HG03139 (cell line): ENCODE results near the gene TESPA1.

Experiments
- ATAC-seq: cut with Tn5 transposase; IDR thresholded peaks from one replicate; pipeline ENCODE4 v1.9.1; 2021; ENCODE audit not compliant: unreplicated experiment

Gene TESPA1, protein sequence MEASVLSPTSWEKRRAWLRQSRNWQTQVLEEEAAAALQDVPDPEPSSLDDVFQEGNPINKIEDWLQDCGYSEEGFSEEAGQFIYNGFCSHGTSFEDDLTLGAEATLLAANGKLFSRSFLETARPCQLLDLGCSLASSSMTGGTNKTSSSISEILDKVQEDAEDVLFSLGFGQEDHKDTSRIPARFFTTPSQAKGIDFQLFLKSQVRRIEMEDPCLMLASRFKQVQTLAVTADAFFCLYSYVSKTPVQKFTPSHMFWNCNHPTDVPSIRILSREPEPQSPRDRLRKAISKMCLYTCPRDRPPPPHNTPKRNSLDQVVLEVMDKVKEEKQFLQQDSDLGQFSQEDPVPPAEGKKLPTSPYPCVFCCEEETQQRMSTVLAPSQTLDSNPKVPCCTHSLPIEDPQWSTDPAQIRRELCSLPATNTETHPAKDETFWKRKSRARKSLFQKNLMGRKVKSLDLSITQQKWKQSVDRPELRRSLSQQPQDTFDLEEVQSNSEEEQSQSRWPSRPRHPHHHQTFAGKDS

DNA sequence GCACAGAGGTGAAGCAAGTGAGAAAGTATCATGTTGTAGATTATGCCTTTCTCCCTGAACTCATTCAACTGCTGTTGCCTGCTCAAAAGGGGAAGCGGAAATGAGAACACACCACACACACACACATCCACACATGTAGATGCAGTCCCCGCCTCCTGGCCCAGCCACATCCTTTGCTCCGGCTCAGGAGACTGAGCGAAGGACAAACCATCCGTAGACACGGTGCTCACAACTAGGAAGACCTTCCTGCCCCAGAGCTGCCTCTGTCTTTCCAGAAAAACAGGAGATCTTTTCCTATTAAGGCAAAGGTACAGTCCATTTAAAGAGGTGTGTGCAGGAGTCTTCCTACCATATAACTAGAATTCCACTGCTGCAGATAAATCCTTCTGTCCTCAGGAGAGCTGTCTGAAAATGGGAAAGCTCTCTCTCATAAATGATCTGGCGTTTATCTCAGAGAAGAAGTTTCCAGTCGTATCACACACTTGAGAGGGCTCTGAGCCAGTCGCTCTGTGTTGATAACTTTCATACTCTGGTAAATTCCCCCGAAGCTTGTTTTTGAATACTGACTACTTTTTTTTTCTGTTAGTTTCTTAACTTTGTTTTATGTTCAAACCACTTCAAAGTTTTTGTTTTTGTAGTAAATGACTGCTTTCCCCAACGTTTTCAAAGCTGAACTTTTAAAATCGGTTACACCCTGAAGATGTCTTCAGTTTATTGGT, at the start of gene TESPA1:
Gene TESPA1 (minus strand): TSS at position 105 of the 719 bp plus-strand sequence. CDS start 10,200 bp downstream, outside the sequence.
- peak; percentile 97 for ATAC-seq

- ATAC-seq, result no peak
Measured at GRCh38 chr12:55034218-55034617, 49.7 kb upstream of the TESPA1 start.

- ATAC-seq, result no peak
Measured at GRCh38 chr12:55025508-55025907, 40.9 kb upstream of the TESPA1 start.

DNA sequence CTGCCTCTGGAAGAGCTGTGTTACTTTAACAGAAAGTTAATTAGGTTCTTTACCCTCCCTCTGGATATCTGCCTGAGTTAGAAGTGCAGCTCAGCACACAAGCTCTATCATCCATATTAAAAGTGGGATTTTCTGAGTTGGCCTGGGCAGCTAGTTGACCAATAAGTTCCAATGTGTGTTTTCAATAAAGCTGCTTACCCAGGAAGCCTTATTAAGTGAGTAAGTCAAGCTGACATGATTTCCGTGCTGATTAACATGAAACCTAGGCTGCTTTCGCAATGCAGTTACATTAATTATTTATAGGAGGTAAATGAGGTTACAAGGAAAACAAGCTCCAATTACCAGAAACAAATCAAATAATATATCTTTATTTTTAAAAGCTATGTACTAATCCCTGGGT, 40.0 kb upstream of the TESPA1 start:
- ATAC-seq, result no peak

GRCh38 chr12:55019784-55020183, 35.2 kb upstream of the TESPA1 start, which contains the start of gene NEUROD4:
Gene NEUROD4, plus strand, starts transcription at chr12:55019974. Its CDS starts 6,466 bp downstream, at chr12:55026440.
- ATAC-seq, result no peak

GRCh38 chr12:55017416-55017925, 32.9 kb upstream of the TESPA1 start:
- ATAC-seq, result no peak

- no peak for ATAC-seq
Measured at GRCh38 chr12:55008944-55009585, 24.5 kb upstream of the TESPA1 start.

- no peak for ATAC-seq
Measured at GRCh38 chr12:55002355-55002754, 17.8 kb upstream of the TESPA1 start.

GRCh38 chr12:55001198-55001868, 16.8 kb upstream of the TESPA1 start:
- no peak for ATAC-seq

GRCh38 chr12:54998958-54999510, 14.5 kb upstream of the TESPA1 start:
- no peak for ATAC-seq

- no peak for ATAC-seq
Measured at GRCh38 chr12:54997929-54998522, 13.5 kb upstream of the TESPA1 start.

- no peak for ATAC-seq
Measured at GRCh38 chr12:54996205-54996604, 11.6 kb upstream of the TESPA1 start.

DNA sequence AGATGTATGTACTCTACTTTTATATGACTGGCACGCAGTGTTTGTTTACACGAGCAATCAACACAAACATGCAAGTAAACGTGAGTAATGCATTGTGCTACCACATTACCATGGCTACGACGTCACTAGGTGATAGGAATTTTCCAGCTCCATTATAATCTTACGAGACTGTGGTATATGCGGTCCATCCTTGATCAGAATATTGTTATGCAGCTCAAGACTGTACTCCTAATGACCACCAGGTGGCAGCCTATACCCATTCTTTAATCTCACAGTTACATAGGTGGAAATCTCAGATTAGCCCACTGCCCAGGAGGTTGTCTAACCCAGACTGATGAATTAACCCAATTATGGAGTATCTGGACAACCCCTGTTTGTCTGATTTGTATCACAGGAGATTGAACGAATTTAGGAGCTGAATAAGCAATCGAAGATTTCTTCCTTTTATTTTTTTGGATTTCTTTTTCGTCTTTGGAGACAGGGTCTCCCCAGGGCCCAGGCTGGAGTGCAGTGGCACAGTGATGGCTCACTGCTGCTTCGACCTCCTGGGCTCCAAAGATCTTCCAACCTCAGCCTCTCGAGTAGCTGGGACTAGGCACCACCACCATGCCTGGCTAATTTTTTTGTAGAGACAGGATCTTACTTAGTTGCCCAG, 8.7 kb upstream of the TESPA1 start:
- peak; percentile 43 for ATAC-seq

DNA sequence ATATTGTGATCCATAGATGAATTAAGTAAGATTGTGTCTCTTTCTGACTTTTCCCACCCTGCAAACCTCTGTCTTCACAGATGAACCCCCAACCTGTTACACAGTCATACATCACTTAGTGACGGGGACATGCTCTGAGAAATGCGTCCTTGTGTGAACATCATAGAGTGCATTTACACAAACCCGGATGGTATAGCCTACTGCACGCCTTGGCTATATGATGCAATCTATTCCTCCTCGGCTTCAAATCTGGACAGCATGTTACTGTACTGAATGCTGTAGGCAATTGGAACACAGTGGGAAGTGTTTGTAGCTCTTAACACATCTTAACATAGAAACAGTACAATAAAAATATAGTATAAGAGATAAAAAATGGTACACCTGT, 7.4 kb upstream of the TESPA1 start:
- no peak for ATAC-seq

- peak; percentile 55 for ATAC-seq
Measured at GRCh38 chr12:54991161-54991990, 6.8 kb upstream of the TESPA1 start.

- ATAC-seq, result no peak
Measured at GRCh38 chr12:54989829-54990228, 5.3 kb upstream of the TESPA1 start.

- ATAC-seq, result no peak
Measured at GRCh38 chr12:54988402-54989054, 4.0 kb upstream of the TESPA1 start.

DNA sequence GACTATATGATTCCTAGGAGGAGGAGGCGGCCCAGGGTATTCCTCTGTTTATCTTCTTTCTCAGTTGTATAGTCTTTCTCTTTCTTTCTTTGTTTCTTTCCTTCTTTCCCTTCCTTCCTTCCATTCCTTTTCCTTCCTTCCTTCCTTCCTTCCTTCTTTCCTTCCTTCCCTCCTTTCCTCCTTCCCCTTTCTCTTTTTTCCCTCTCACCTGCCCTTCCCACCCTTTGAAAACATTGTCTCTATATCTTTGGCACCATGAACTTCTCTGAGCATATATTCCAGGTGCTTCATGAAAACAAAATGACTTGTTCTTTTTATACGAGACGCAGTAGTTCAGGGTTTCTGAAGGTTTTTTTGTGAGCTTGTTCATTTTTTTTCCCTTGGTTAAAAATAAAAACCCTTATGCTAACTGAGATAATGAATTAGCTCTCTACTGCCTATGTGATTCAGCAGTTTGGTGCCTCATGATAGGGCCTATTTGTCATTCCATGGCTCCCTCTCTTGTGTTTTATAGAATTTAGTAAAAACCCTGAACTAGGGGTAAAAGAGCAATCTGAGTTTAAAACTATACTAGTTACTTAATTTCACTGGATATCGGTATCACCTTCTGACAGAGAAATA, 3.2 kb upstream of the TESPA1 start:
- no peak for ATAC-seq
